OCI-LY3 (cell line): ENCODE data around the gene RPS6KA2.
"Not testable (repeated sequence)": the region's sequence is repeated elsewhere in the genome, so short reads cannot be mapped to it uniquely, and the experiment has no call there.

Experiments
- H2AFZ ChIP-seq: fragments of 200-600, 300-600 bp; shearing (Covaris generic); 2 replicates; pipeline ENCODE4 v1.6.0; 2014; ENCODE audit warnings: antibody characterized with exemption, low read depth, low read length
- H3K27ac ChIP-seq: fragments of 200-600, 300-600 bp; sonication (generic); 2 replicates; pipeline ENCODE4 v1.5.1; 2014; ENCODE audit warnings: mild to moderate bottlenecking, low read length, moderate library complexity, mixed read lengths
- H3K27me3 ChIP-seq: fragments of 200-600, 300-600 bp; sonication (generic); 2 replicates; pipeline ENCODE4 v1.6.1; 2014; ENCODE audit warnings: low read depth, low read length, mixed read lengths
- H3K36me3 ChIP-seq: fragments of 200-600, 300-600 bp; sonication (generic); replicated peaks from 2 replicates; pipeline ENCODE3; 2014; ENCODE audit warnings: low read depth, low read length, mixed read lengths
- H3K4me1 ChIP-seq: fragments of 300-600, 200-600 bp; sonication (generic); 2 replicates; pipeline ENCODE4 v1.6.1; 2014; ENCODE audit warnings: low read length, mixed read lengths
- H3K4me2 ChIP-seq: fragments of 200-600, 300-600 bp; sonication (generic); 2 replicates; pipeline ENCODE4 v1.6.1; 2014; ENCODE audit warnings: low read length, mixed read lengths
- H3K4me3 ChIP-seq: fragments of 300-600, 200-600 bp; sonication (generic); 2 replicates; pipeline ENCODE4 v1.5.1; 2014; ENCODE audit warnings: antibody characterized with exemption, mild to moderate bottlenecking, low read length, moderate library complexity
- H3K79me2 ChIP-seq: fragments of 300-600, 200-600 bp; shearing (Covaris generic); 2 replicates; pipeline ENCODE4 v1.6.1; 2014; ENCODE audit warnings: mild to moderate bottlenecking, low read length, mixed read lengths
- H3K9ac ChIP-seq: fragments of 300-600, 200-600 bp; shearing (Covaris generic); 2 replicates; pipeline ENCODE4 v1.6.0; 2014; ENCODE audit warnings: mild to moderate bottlenecking, low read length, moderate library complexity
- H3K9me3 ChIP-seq: fragments of 200-600, 300-600 bp; shearing (Covaris generic); 2 replicates; pipeline ENCODE4 v1.6.1; 2014; ENCODE audit warnings: low read length, mixed read lengths; ENCODE audit not compliant: insufficient read depth
- H4K20me1 ChIP-seq: fragments of 200-600, 300-600 bp; sonication (generic); 2 replicates; pipeline ENCODE4 v1.6.1; 2016; ENCODE audit warnings: low read length, mixed read lengths; ENCODE audit not compliant: insufficient read depth
- CTCF ChIP-seq: fragments of 200-600, 300-600 bp; sonication (generic); IDR thresholded peaks from 2 replicates; pipeline ENCODE4 v1.5.1; 2014; ENCODE audit warnings: antibody characterized with exemption, low read length, low read depth
- EZH2phosphoT487 ChIP-seq: fragments of 200-600 bp; shearing (Covaris generic); IDR thresholded peaks from 2 replicates; pipeline ENCODE4 v1.6.1; 2018; ENCODE audit warnings: antibody characterized with exemption, mixed run types, low read depth

The RPS6KA2 gene

GRCh38 chr6:166635013-166635970 lies 8.2 kb upstream of the RPS6KA2 start:
- Histone ChIP-seq H3K27me3 (peaks cover 23% of the 10 kb centered on the region; the same call in 1 of the 2 replicates), H3K9ac (no peak overlapping the region)

GRCh38 chr6:166634581-166634980 lies 7.5 kb upstream of the RPS6KA2 start:
- Histone ChIP-seq H3K27me3 (peaks cover 27% of the 10 kb centered on the region), H3K4me1 (peaks cover 15% of the 10 kb centered on the region)
- not testable (repeated sequence) for H3K4me2 ChIP-seq, H4K20me1 ChIP-seq, H3K9ac ChIP-seq, H3K4me3 ChIP-seq, H2AFZ ChIP-seq, H3K9me3 ChIP-seq, H3K36me3 ChIP-seq, H3K27ac ChIP-seq, H3K79me2 ChIP-seq

More at GRCh38 chr6:166635013-166635970, 8.2 kb upstream of the RPS6KA2 start:
- Histone ChIP-seq H3K4me1 (peaks cover 14% of the 10 kb centered on the region), H3K9me3 (no peaks in the 10 kb centered on the region), H4K20me1 (no peaks in the 10 kb centered on the region), H3K27ac (no peak overlapping the region), H3K36me3 (no peaks in the 10 kb centered on the region), H2AFZ (no peak overlapping the region), H3K4me2 (no peak overlapping the region), H3K79me2 (no peaks in the 10 kb centered on the region), H3K4me3 (no peak overlapping the region)
- TF ChIP-seq CTCF (no peak), EZH2phosphoT487 (no peak)

- Histone ChIP-seq H3K27me3 (peaks cover 28% of the 10 kb centered on the region), H4K20me1 (no peaks in the 10 kb centered on the region), H3K9ac (no peak overlapping the region), H2AFZ (no peak overlapping the region), H3K4me1 (peaks cover 15% of the 10 kb centered on the region), H3K4me2 (no peak overlapping the region), H3K79me2 (no peaks in the 10 kb centered on the region), H3K9me3 (no peaks in the 10 kb centered on the region), H3K4me3 (no peak overlapping the region), H3K36me3 (no peaks in the 10 kb centered on the region), H3K27ac (no peak overlapping the region)
- TF ChIP-seq EZH2phosphoT487, result no peak
These were observed 6.9 kb upstream of the RPS6KA2 start for GRCh38 chr6:166633732-166634535.

- Histone ChIP-seq H3K4me1 (peaks cover 23% of the 10 kb centered on the region), H3K36me3 (no peaks in the 10 kb centered on the region), H3K9ac (no peak overlapping the region), H3K4me3 (no peak overlapping the region), H3K9me3 (no peaks in the 10 kb centered on the region), H3K27me3 (peaks cover 25% of the 10 kb centered on the region), H4K20me1 (no peaks in the 10 kb centered on the region), H3K4me2 (no peak overlapping the region), H3K27ac (no peak overlapping the region), H3K79me2 (no peaks in the 10 kb centered on the region), H2AFZ (no peak overlapping the region)
- TF ChIP-seq EZH2phosphoT487 (no peak), CTCF (no peak)
These were observed 5.7 kb upstream of the RPS6KA2 start for GRCh38 chr6:166632731-166633130.

GRCh38 chr6:166630462-166630861 lies 3.4 kb upstream of the RPS6KA2 start:
- no peak overlapping the region for H3K27ac ChIP-seq
- H3K79me2 ChIP-seq, result no peaks in the 10 kb centered on the region
- no peak overlapping the region for H3K9ac ChIP-seq
- H3K36me3 ChIP-seq, result no peaks in the 10 kb centered on the region
- peak overlapping the region; percentile 43 for H3K4me2 ChIP-seq
- no peaks in the 10 kb centered on the region for H4K20me1 ChIP-seq
- no peaks in the 10 kb centered on the region for H3K9me3 ChIP-seq
- peaks cover 29% of the 10 kb centered on the region for H3K4me1 ChIP-seq
- H2AFZ ChIP-seq, result no peak overlapping the region
- peaks cover 35% of the 10 kb centered on the region for H3K27me3 ChIP-seq
- TF ChIP-seq CTCF, result no peak
- no peak for TF ChIP-seq EZH2phosphoT487
- H3K4me3 ChIP-seq, result no peak overlapping the region
